ENCODE results near the gene ALKBH7. TPM values are rescaled to one million over a fixed set of nuclear protein-coding genes. Genes with fewer than 3 reads are reported as not detected.
"Not testable (repeated sequence)": the region's sequence is repeated elsewhere in the genome, so short reads cannot be mapped to it uniquely, and the experiment has no call there.

The ALKBH7 gene
- total and polyA plus RNA-seq, 2 of the 13 experiments (the other 11 are each of a cell fraction or from before 2014, with no cell fraction given): 29.6 to 45.9 TPM

DNA sequence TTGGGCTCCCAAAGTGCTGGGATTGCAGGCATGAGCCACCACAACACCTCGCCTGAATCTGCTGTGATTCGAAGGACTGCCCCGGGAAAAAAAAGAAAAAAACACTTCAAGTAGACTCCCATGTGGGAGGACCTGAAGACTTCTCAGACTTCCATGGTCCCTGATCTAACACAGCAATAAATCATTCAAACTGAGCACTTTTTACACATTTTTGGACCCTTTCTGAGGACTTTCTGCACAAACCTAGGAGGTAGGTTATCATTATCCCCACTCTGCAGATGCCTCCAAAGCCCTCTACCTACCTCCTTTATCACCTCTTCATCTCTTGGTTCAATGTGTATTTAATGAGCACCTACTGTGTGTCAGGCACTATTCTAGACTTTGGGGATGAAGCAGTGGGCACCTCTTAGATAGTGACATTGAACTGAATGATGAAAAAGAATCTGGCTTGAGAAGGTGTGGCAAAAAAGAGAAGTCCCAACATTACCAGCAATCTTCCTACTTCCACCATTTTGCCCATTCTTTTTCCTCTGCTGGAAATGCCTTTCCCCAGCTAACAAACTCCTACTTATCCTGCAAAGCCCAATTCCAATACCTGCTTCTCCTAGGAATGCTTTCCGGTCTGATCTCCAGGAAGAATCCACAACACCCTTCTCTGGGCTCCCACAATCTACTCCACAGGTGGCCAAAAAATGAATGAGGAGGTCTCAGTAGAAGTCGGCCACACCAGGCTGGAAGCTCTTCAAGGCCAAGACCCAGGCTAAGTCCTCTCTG is 12.8 kb upstream of the ALKBH7 start:
- in situ Hi-C loops (cut with HindIII; ENCODE audit: extremely low pct_ligation_motif_present, low pct_unique_long_range_greater_than_20kb): no loop called here
- H3K9ac ChIP-seq (ENCODE audit: insufficient read depth, low read depth, low read length): no peak overlapping the region
- no peak for FAIRE-seq

DNA sequence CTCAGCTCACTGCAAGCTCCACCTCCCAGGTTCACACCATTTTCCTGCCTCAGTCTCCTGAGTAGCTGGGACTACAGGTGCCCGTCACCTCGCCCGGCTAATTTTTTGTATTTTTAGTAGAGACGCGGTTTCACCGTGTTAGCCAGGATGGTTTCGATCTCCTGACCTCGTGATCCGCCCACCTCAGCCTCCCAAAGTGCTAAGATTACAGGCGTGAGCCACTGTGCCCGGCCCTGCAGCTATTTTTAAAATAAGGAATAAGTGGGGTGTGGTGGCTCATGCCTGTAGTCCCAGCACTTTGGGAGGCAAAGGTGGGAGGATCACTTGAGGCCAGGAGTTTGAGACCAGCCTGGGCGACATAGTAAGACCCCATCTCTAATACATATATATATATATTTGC is 12.1 kb upstream of the ALKBH7 start:
- H3K79me2 ChIP-seq (ENCODE audit: insufficient read depth, low read length); FAIRE-seq; DNase-seq (ENCODE audit: low spot score); H3K27me3 ChIP-seq (ENCODE audit: control insufficient read depth in 1 of 2, insufficient read depth in 2 of 2, low read length in 2 of 2); H3K9me3 ChIP-seq (ENCODE audit: low read length); ATAC-seq; H3K9ac ChIP-seq (ENCODE audit: insufficient read depth, low read depth, low read length); H3K4me3 ChIP-seq (replicated peaks in 1 of 3; ENCODE audit: insufficient read depth in 1 of 3, low read depth in 2 of 3, low read length in 3 of 3); H3K36me3 ChIP-seq (replicated peaks in 1 of 2; ENCODE audit: control insufficient read depth in 1 of 2, insufficient read depth in 2 of 2, low read length in 2 of 2); H4K20me1 ChIP-seq (ENCODE audit: insufficient read depth, low read length); in situ Hi-C loops (cut with HindIII; ENCODE audit: extremely low pct_ligation_motif_present, low pct_unique_long_range_greater_than_20kb); BruUV-seq (replicated peaks); H2AFZ ChIP-seq (ENCODE audit: low read length); H3K4me2 ChIP-seq (ENCODE audit: low read depth, low read length); H3K27ac ChIP-seq (ENCODE audit: extremely low read length, insufficient read depth, low read length); intact Hi-C loops (cut with micrococcal nuclease; ENCODE audit: unreplicated experiment); CTCF ChIA-PET (ENCODE audit: low intra/inter-chr PET ratio, low total read pairs): not testable (repeated sequence)
- WGBS (ENCODE audit: low lambda C conversion rate): 91% methylated on average over 12 of the region's 12 CpGs
- peaks cover 27% of the 10 kb centered on the region for H3K4me1 ChIP-seq (ENCODE audit: insufficient read depth, low read length)
- POLR2A ChIA-PET: interaction anchor here (2.2 to 5.0 kb wide), 2 partner anchors 11 to 65 kb away, joined by 13 to 80 read pairs; partner anchors contain the start of genes ALKBH7 and KHSRP
- 0 out of 2 replicates have a peak, but pooled peaks have one; percentile 6 for TF ChIP-seq ZIK1 (CRISPR knock-in tag; IDR thresholded peaks at IDR 0.05; ENCODE audit: borderline replicate concordance, low read depth)

More for the DNA sequence above, 12.8 kb upstream of the ALKBH7 start:
- Histone ChIP-seq H2AFZ (ENCODE audit: low read length) (no peak overlapping the region), H3K9me3 (ENCODE audit: low read length) (no peaks in the 10 kb centered on the region), H4K20me1 (ENCODE audit: insufficient read depth, low read length) (no peaks in the 10 kb centered on the region), H3K4me3 (replicated peaks in 1 of 3; ENCODE audit: insufficient read depth in 1 of 3, low read depth in 2 of 3, low read length in 3 of 3) (no peak overlapping the region), H3K27me3 (ENCODE audit: control insufficient read depth in 1 of 2, insufficient read depth in 2 of 2, low read length in 2 of 2) (no peaks in the 10 kb centered on the region; a peak in 1 of 5 replicates), H3K79me2 (ENCODE audit: insufficient read depth, low read length) (peaks cover 5% of the 10 kb centered on the region), H3K4me1 (ENCODE audit: insufficient read depth, low read length) (peaks cover 27% of the 10 kb centered on the region), H3K4me2 (ENCODE audit: low read depth, low read length) (no peak overlapping the region), H3K27ac (ENCODE audit: extremely low read length, insufficient read depth, low read length) (no peak overlapping the region), H3K36me3 (replicated peaks in 1 of 2; ENCODE audit: control insufficient read depth in 1 of 2, insufficient read depth in 2 of 2, low read length in 2 of 2) (peaks cover 0 to 3% of the 10 kb centered on the region in 2 experiments; a peak in 1 of 5 replicates)
- TF ChIP-seq ZNF598 (CRISPR knock-in tag; IDR thresholded peaks at IDR 0.05; ENCODE audit: borderline replicate concordance): no peak
- TF ChIP-seq ZKSCAN1 (IDR thresholded peaks at IDR 0.05; ENCODE audit: low read length): 0 out of 2 replicates have a peak, but pooled peaks have one; percentile 47
- intact Hi-C loops (cut with micrococcal nuclease; ENCODE audit: unreplicated experiment): no loop called here
- POLR2A ChIA-PET: interaction anchor here (2.2 to 5.0 kb wide), 2 partner anchors 12 to 65 kb away, joined by 13 to 80 read pairs; partner anchors contain the start of genes ALKBH7 and KHSRP
- CTCF ChIA-PET (ENCODE audit: low intra/inter-chr PET ratio, low total read pairs): no interaction called here
- no peak for DNase-seq (ENCODE audit: low spot score)
- WGBS (ENCODE audit: low lambda C conversion rate): 81% methylated on average over 5 of the region's 5 CpGs
- ATAC-seq: no peak
- no TSS peak for BruUV-seq (replicated peaks)
